ENCODE measurements around the gene PTPRN2. TPM values are rescaled to one million over a fixed set of nuclear protein-coding genes. Genes with fewer than 3 reads are reported as not detected.

Gene PTPRN2
- total and polyA plus RNA-seq, 2 of the 8 experiments (the other 6 are each of a cell fraction or from before 2014, with no cell fraction given) = 2.6 to 4.5 TPM

DNA sequence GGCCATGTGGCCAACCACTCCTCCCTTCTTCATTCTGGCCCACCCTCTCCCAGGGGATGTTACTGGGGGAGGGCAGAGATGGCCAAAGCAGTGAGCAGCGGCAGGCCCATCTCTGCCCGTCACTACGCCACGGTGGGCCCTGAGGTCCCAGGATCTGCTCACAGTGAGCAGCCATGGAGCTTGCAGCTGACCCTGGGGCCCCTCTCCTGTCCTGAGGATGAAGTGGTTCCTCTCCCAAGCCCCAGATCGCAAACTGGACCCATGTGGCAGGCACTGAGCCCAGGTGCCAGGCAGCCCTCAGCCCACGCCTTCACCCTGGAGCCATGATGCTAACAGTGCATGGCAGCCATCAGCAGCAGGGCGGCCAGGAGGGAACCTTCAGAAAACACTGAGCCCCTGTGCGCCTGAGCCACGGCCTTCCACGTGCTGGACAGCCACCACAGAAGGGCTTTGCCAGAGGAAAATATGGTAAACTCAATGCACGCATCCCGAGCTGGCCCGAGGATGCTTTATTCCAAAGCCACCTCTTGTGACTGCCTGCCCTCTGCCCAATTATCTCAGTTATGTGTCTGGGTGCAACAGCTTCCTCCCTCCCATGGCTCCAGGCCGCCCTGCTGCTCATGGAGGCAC is 485.7 kb downstream of the PTPRN2 start:
- Histone ChIP-seq H3K36me3 (ENCODE audit: control insufficient read depth in 2 of 4, insufficient read depth in 4 of 4, low read length in 3 of 4) (no peaks in the 10 kb centered on the region), H3K9ac (replicated peaks in 1 of 4; ENCODE audit: extremely low read depth in 1 of 4, low read depth in 3 of 4, low read length in 3 of 4) (no peak overlapping the region), H4K8ac (ENCODE audit: extremely low read depth, insufficient read depth, low read length) (no peak overlapping the region; the same call in 1 of the 2 replicates), H2BK12ac (ENCODE audit: low read depth, low read length) (no peak overlapping the region), H3K79me2 (ENCODE audit: control insufficient read depth in 1 of 2, insufficient read depth in 2 of 2, low read length in 2 of 2) (no peaks in the 10 kb centered on the region), H2BK5ac (ENCODE audit: low read depth, low read length) (no peak overlapping the region), H3K4ac (replicated peaks; ENCODE audit: insufficient read length, low read depth, low read length) (no peak overlapping the region), H3K27ac (ENCODE audit: low read depth, low read length) (no peak overlapping the region), H3K23ac (ENCODE audit: insufficient read length) (no peak overlapping the region), H3K4me2 (ENCODE audit: insufficient read depth in 1 of 2, low read depth in 2 of 2, low read length in 2 of 2) (no peak overlapping the region), H4K5ac (ENCODE audit: insufficient read length, low read depth, low read length) (no peak overlapping the region), H3K4me3 (ENCODE audit: extremely low read depth in 1 of 4, insufficient read depth in 2 of 4, low read depth in 3 of 4, low read length in 4 of 4) (no peak overlapping the region), H3K27me3 (replicated peaks in 1 of 4; ENCODE audit: control insufficient read depth in 3 of 4, extremely low read depth in 1 of 4, insufficient read depth in 3 of 4, low read length in 3 of 4) (no peaks in the 10 kb centered on the region), H2AFZ (ENCODE audit: low read length) (no peak overlapping the region), H2AK5ac (ENCODE audit: low read depth, low read length) (no peak overlapping the region), H4K20me1 (replicated peaks in 1 of 2; ENCODE audit: control insufficient read depth in 1 of 2, insufficient read depth in 2 of 2, low read length in 2 of 2) (no peaks in the 10 kb centered on the region), H3K9me3 (ENCODE audit: insufficient read depth in 2 of 2, low read depth in 1 of 2, low read length in 1 of 2) (peaks cover 18 to 51% of the 10 kb centered on the region in 2 experiments; a peak in 3 of 4 replicates), H4K91ac (replicated peaks; ENCODE audit: insufficient read length, low read length) (no peak overlapping the region), H2BK20ac (ENCODE audit: low read length) (no peak overlapping the region), H3K56ac (replicated peaks; ENCODE audit: insufficient read length, low read depth, low read length) (no peak overlapping the region), H3K14ac (ENCODE audit: insufficient read length) (no peak overlapping the region), H3K4me1 (replicated peaks in 1 of 4; ENCODE audit: control insufficient read depth in 3 of 4, insufficient read depth in 4 of 4, low read length in 3 of 4) (no peaks in the 10 kb centered on the region), H2BK120ac (replicated peaks; ENCODE audit: low read depth, low read length) (no peak overlapping the region), H2BK15ac (ENCODE audit: low read length) (no peak overlapping the region), H3K18ac (ENCODE audit: extremely low read depth, low read length) (no peak overlapping the region), H3K79me1 (ENCODE audit: low read depth, low read length) (no peaks in the 10 kb centered on the region), H3K23me2 (ENCODE audit: low read depth, low read length) (peaks cover 7% of the 10 kb centered on the region; the same call in 1 of the 2 replicates)
- no peak for FAIRE-seq
- TF ChIP-seq JUND (IDR thresholded peaks at IDR 0.05; ENCODE audit: low read length) = no peak
- TF ChIP-seq SRF (IDR thresholded peaks at IDR 0.05; ENCODE audit: low read depth, low read length) = no peak
- TF ChIP-seq, protein P1, sequence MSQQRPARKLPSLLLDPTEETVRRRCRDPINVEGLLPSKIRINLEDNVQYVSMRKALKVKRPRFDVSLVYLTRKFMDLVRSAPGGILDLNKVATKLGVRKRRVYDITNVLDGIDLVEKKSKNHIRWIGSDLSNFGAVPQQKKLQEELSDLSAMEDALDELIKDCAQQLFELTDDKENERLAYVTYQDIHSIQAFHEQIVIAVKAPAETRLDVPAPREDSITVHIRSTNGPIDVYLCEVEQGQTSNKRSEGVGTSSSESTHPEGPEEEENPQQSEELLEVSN (IDR thresholded peaks at IDR 0.05) = no peak
- no peak for TF ChIP-seq BACH1 (IDR thresholded peaks at IDR 0.05; ENCODE audit: low read length)
- no peak for TF ChIP-seq EZH2 (IDR thresholded peaks at IDR 0.05; ENCODE audit: low read depth, low read length, severe bottlenecking)
- TF ChIP-seq KDM5A (IDR thresholded peaks at IDR 0.05; ENCODE audit: low read length) = no peak
- CTCF ChIA-PET (ENCODE audit: partially characterized antibody) = interaction anchor here (1.7 kb wide), 1 partner anchor 11 kb away, joined by 3 read pairs; no protein-coding TSS in a partner anchor
- 89% methylated on average over 13 of the region's 14 CpGs; no CpG with 5 or more reads in 1 of the 2 experiments for WGBS, 2 experiments (ENCODE audit: extremely low coverage in 1 of 2, insufficient coverage in 1 of 2, insufficient read length in 1 of 2, insufficient replicate concordance in 2 of 2, low coverage in 1 of 2, low lambda C conversion rate in 2 of 2, missing lambda C conversion rate in 1 of 2)
- peak in 1 of 2 experiments; percentile 20 for DNase-seq (ENCODE audit: low read depth in 1 of 2, low spot score in 2 of 2)
- POLR2A ChIA-PET (ENCODE audit: partially characterized antibody) = no interaction called here

Measured in H1 (cell line).